Loucy (cell line): ENCODE results near the gene CD46.

Experiments
- CTCF ChIP-seq: fragments of 200-600 bp; sonication (generic); conservative IDR thresholded peaks from 2 replicates; pipeline ENCODE4 v1.5.1; 2014; ENCODE audit warnings: mild to moderate bottlenecking, antibody characterized with exemption, low read length
- EZH2phosphoT487 ChIP-seq: fragments of 200-600 bp; IDR thresholded peaks from 2 replicates; pipeline ENCODE4 v1.6.1; 2018; ENCODE audit warnings: antibody characterized with exemption, mild to moderate bottlenecking, moderate library complexity, borderline replicate concordance

- TF ChIP-seq EZH2phosphoT487: no peak
- TF ChIP-seq CTCF: no peak
Observed at GRCh38 chr1:207839083-207839413, 87.2 kb downstream of the CD46 start.
